DOHH2 (cell line): ENCODE data around the gene MAP2.

Experiments used
- EZH2phosphoT487 ChIP-seq: fragments of 200-600 bp; sonication (generic); IDR thresholded peaks from 2 replicates; pipeline ENCODE4 v1.6.1; 2017; ENCODE audit warnings: borderline replicate concordance, mild to moderate bottlenecking, antibody characterized with exemption, low read length, moderate library complexity, mixed read lengths
- TF ChIP-seq, protein P1 (sequence below): fragments of 200-600 bp; sonication (generic); IDR thresholded peaks from one replicate; pipeline ENCODE4 v1.5.1; 2014; ENCODE audit warnings: antibody characterized with exemption, mild to moderate bottlenecking, low read depth, low read length; ENCODE audit not compliant: poor library complexity, severe bottlenecking

DNA sequence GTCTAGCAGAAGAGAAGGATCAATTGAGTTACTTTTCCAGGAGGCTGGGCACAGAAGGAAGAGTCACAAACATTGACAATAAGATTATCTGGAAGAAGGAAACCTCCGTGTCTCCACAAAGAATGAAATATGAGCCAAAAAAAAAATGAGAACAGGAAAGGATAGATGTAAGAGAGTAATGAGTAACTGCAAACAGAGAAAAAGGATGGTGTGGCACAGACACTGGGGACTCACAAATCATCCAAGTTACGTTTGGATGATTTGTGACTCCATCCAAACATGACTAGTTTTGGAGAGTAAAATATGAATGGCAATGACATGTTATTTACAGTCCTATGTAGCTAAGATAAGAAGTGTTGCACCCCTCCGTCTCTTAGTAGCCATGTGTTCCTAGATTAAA lies 42.8 kb upstream of the MAP2 start:
- TF ChIP-seq, protein P1, sequence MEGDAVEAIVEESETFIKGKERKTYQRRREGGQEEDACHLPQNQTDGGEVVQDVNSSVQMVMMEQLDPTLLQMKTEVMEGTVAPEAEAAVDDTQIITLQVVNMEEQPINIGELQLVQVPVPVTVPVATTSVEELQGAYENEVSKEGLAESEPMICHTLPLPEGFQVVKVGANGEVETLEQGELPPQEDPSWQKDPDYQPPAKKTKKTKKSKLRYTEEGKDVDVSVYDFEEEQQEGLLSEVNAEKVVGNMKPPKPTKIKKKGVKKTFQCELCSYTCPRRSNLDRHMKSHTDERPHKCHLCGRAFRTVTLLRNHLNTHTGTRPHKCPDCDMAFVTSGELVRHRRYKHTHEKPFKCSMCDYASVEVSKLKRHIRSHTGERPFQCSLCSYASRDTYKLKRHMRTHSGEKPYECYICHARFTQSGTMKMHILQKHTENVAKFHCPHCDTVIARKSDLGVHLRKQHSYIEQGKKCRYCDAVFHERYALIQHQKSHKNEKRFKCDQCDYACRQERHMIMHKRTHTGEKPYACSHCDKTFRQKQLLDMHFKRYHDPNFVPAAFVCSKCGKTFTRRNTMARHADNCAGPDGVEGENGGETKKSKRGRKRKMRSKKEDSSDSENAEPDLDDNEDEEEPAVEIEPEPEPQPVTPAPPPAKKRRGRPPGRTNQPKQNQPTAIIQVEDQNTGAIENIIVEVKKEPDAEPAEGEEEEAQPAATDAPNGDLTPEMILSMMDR: no peak
- TF ChIP-seq EZH2phosphoT487: no peak
